ENCODE results near the gene APOLD1.

DNA sequence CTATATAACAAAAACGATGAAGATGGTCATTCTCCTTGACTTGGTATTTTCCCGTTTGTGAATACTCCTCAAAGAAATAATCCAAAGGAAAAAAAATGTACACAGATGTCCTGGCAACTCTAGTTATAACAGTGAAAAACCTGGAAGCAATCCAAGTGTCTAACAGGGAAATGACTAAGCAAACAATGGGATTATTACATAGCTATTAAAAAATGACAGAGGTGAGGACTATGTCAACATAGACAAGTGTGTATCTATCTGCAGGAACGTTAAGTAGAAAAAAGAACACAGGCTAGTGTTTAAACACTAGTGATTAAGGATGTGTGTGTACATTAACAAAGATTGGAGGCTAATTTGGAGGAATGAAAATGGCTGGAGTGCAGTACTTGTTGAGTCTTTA, 5.9 kb upstream of the APOLD1 start:
- TF ChIP-seq CTCF (conservative IDR thresholded peaks at IDR 0.05) (no peak), ZFX (IDR thresholded peaks at IDR 0.05) (no peak)

Measured in C4-2B (cell line).